Measurements from ENCODE around the gene ZBTB16.

Gene ZBTB16

GRCh38 chr11:114109206-114110090, 49.9 kb downstream of the ZBTB16 start:
- DNase-seq = no peak

- DNase-seq = no peak
Observed at GRCh38 chr11:114110123-114110522, 50.6 kb downstream of the ZBTB16 start.

- DNase-seq = no peak
Observed at GRCh38 chr11:114110952-114111947, 51.7 kb downstream of the ZBTB16 start.

- DNase-seq = no peak
Observed at GRCh38 chr11:114115451-114115928, 56.0 kb downstream of the ZBTB16 start.

GRCh38 chr11:114116357-114116756, 56.8 kb downstream of the ZBTB16 start:
- no peak for DNase-seq

GRCh38 chr11:114116800-114117199, 57.3 kb downstream of the ZBTB16 start:
- no peak for DNase-seq

GRCh38 chr11:114120606-114121005, 61.1 kb downstream of the ZBTB16 start:
- DNase-seq = no peak

- no peak for DNase-seq
Observed at GRCh38 chr11:114121138-114121537, 61.6 kb downstream of the ZBTB16 start.

GRCh38 chr11:114121804-114122504, 62.4 kb downstream of the ZBTB16 start:
- no peak for DNase-seq

GRCh38 chr11:114122686-114123085, 63.2 kb downstream of the ZBTB16 start:
- DNase-seq = no peak

GRCh38 chr11:114123692-114124330, 64.3 kb downstream of the ZBTB16 start:
- DNase-seq = no peak

- no peak for DNase-seq
Observed at GRCh38 chr11:114124601-114125144, 65.2 kb downstream of the ZBTB16 start.

GRCh38 chr11:114125531-114125930, 66.0 kb downstream of the ZBTB16 start:
- DNase-seq = no peak

GRCh38 chr11:114125959-114126358, 66.4 kb downstream of the ZBTB16 start:
- no peak for DNase-seq

- no peak for DNase-seq
Observed at GRCh38 chr11:114128399-114128798, 68.9 kb downstream of the ZBTB16 start.

GRCh38 chr11:114129142-114129541, 69.6 kb downstream of the ZBTB16 start:
- no peak for DNase-seq

GRCh38 chr11:114129699-114130098, 70.2 kb downstream of the ZBTB16 start:
- DNase-seq = no peak

- DNase-seq = no peak
Observed at GRCh38 chr11:114130115-114130576, 70.6 kb downstream of the ZBTB16 start.

- no peak for DNase-seq
Observed at GRCh38 chr11:114130629-114131277, 71.2 kb downstream of the ZBTB16 start.

GRCh38 chr11:114131461-114131864, 72.0 kb downstream of the ZBTB16 start:
- no peak for DNase-seq

- DNase-seq = no peak
Observed at GRCh38 chr11:114132417-114132816, 72.9 kb downstream of the ZBTB16 start.

Measured in NCI-H187 (cell line).